ENCODE measurements around the gene VSIG2.

- TF ChIP-seq CTCF (IDR thresholded peaks at IDR 0.05; ENCODE audit: insufficient read depth, low read length), result no peak
- no peak for TF ChIP-seq POLR2AphosphoS5 (IDR thresholded peaks at IDR 0.05; ENCODE audit: low read depth)
Measured at GRCh38 chr11:124766156-124766555, 14.1 kb upstream of the VSIG2 start.

All from HL-60 (cell line).